Dedifferentiated amniotic fluid mesenchymal stem cell (primary cell): ENCODE data around the gene CYP17A1.
"Not testable (repeated sequence)": the region's sequence is repeated elsewhere in the genome, so short reads cannot be mapped to it uniquely, and the experiment has no call there.

ENCODE experiments used
- DNase-seq: peaks from one replicate; pipeline ENCODE4 v3.0.0-alpha.2; 2016; ENCODE audit errors: extremely low spot score

CYP17A1 gene

DNA sequence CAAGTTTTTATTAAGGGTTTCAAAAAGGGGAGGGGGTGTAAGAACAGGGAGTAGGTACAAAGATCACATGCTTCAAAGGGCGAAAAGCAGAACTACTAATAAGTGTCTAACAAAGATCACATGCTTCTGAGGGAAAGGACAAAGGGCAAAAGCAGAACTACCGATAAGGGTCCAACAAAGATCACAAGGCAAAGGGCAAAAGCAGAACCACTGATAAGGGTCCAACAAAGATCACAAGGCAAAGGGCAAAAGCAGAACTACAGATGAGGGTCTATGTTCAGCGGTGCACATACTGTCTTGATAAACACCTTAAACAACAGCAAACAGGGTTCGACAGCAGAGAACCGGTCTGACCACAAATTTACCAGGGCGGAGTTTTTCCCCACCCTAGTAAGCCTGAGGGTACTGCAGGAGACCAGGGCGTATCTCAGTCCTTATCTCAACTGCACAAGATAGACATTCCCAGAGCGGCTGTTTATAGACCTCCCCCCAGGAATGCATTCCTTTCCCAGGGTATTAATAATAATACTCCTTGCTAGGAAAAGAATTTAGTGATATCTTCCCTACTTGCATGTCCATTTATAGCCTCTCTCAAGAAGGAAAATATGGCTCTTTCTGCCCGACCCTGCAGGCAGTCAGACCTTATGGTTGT, 1.2 kb upstream of the CYP17A1 start:
- not testable (repeated sequence) for DNase-seq

DNA sequence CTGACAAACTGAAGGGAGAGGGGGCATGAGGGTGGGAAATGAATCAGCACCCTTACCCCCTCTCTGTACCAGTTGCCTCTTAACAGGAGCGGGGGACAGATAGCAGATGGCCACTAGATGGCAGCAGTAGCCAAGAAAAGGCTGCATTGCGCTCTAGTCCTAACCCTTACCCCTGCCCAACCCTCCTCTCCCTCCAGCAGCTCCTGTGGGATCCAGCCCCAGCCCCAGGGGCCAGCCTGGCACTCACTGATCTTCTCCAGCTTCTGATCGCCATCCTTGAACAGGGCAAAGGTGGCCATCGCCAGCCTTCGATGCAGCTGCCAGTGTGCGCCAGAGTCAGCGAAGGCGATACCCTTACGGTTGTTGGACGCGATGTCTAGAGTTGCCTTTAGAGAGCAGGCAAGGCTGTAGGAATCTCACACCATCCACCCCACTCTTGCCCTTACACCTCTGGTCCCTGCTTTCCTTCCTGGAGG, 2.2 kb downstream of the CYP17A1 start:
- peak; percentile 62 for DNase-seq

DNA sequence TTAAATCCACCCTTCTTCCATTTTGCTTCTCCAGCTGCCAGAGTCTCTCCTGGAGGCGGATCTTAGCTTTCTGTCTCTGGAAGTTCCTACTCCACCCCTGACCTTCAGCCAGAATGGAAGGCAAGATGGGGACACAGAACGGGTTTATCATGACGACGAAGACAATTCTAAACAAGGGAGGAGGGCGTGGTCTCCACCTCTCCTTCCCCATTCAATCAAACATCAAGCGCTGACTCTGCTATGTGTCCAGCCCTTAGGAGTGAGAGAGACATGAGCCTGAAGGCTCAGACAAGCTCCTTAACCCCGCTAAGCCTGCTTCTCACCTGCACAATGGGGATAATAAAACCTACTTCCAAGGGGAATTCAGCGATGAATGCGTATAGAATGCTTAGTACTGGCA, 3.1 kb downstream of the CYP17A1 start:
- no peak for DNase-seq

DNA sequence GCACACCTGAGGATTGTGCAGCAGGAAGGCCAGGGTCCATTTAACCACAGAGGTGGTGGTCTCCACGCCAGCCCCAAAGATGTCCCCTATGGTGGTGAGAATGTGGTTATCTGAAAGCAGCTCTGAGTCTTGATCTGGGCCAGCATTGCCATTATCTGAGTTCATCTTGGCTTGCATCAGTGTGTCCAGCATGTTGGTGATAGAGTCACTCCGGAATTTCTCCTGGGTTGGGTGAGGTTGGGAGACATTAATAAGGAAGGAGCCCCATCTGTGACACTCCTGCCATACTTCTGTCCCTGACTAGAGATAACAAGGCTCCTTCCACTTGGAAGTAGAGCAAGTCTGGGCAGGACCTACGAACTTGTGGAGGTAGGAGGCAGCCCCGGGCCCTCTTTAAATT, 4.2 kb downstream of the CYP17A1 start:
- DNase-seq, result no peak

DNA sequence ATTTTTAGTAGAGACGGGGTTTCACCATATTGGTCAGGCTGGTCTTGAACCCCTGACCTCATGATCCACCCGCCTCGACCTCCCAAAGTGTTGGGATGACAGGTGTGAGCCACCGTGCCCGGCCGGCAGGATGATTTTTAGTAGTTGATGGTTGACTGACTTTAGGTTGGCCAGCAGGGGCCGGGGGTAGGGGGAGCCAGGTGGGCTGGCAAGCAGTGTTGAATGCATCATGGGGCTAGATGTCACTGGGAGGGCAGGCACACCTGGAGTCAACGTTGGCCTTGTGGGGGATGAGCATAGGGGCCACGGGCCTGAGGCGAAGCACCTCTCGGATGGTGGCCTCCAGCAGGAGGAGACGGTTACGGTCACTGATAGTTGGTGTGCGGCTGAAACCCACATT, 5.0 kb downstream of the CYP17A1 start:
- no peak for DNase-seq

DNA sequence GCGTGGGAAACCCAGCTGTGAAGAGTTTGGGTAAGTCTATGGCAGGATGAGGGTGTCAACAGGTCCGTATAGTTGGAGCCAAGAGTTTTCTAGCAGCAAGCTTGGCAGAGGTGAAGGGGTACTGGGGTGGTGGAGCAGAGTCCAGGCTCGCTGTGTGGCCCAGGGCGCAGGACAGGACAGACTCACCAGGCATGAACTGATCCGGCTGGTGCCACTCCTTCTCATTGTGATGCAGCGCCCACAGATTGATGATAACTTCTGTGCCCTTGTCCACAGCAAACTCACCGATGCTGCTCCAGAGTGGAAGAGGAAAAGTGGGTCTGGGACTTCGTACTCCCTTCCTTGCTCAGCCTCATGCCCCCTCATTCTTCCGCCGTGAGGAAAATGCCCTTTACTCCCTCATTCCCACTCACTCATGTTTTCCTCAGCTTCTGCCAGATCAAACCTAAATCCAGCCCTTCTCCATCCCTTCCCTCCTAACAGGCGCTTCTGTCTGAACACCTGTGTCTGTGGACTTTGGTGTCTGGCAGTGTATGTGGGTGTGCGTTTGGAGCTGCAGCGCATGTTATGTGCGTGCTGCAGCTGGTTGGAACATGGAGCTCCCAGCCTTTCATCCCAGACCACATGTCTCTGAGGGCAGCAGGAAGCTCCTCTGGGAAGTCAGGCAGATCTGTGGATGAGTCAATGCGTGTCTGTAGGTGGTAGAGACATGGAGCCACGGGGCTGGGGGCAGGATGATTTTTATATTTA, 5.7 kb downstream of the CYP17A1 start:
- DNase-seq, result no peak

DNA sequence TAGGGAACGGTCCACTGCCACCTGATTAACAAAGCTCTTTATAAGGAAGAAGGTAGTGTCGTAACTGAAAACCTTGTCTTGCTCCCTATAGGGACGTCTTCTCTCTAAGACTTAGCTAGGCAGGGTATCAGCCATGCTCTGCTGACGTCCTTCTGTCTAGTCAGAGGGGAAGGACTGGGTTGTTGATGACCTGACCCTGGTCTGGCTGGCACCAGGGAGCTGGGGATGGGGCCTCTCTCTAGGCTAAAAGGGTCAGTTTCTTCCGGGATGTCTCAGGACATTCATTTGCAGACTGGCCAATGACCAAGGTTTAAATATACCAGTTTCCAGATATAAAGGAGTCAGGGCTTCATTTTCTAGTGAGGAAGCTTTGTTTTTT, 9.6 kb downstream of the CYP17A1 start:
- no peak for DNase-seq

DNA sequence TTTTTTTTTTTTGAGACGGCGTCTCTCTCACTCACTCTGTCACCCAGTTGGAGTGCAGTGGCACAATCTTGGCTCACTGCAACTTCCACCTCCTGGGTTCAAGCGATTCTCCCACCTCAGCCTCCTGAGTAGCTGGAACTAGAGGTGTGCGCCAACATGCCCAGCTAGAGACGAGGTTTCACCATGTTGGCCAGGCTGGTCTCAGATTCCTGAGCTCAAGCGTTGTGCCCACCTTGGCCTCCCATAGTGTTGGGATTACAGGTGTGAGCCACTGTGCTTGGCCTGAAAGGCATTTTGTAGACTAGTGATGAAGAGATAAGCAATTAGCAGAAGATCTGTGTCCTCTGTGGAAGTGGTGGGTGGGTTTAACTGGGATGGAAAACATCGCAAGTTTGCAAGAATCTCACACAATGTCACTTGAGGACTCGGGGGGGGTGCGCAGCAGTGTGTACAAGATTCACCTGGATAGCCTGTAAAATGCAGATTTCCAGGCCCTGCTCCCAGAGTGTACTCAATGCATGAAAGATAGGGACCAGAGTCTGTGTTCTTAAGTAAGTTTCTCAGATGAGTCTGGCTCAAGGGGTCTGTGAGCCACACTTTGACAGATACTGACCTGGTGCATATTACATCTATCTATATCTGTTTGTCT, 10.9 kb downstream of the CYP17A1 start:
- DNase-seq, result no peak

DNA sequence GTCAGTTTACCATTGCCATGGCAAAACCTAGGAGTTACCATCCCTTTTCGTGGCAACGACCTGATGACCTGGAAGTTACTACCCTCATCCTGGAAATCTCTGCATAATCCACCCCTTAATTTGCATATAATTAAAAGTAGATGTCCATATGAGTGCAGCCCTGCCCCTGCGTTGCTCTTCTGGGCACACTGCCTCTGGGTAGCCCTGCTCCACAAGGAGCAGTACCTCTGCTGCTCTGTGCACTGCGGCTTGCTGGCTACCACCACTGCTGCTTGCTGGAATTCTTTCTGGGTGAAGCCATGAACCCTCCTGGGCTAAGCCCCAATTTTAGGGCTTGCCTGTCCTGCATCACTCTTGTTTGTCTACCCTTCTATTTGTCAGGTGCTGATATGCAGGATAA, 12.5 kb downstream of the CYP17A1 start:
- DNase-seq, result no peak

DNA sequence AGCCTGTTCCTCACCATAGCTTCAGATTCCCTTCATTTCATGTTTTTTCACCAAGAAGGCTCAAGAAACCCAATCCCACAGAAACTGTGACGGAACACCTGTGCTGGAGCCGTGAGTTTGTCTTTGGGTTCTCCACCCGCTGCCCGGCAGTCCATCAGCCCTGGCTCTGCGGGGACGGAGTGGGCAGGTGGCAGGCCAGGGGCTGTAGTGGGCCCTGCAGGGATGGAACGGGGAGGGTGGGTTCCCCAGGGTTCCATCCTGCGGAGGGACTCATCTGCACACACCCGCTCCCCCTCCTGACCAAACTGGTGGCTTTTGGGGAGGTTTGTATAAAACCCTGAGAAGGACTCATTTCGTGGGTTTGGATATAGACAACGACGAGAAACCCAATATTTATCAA, 15.0 kb downstream of the CYP17A1 start:
- DNase-seq, result no peak

DNA sequence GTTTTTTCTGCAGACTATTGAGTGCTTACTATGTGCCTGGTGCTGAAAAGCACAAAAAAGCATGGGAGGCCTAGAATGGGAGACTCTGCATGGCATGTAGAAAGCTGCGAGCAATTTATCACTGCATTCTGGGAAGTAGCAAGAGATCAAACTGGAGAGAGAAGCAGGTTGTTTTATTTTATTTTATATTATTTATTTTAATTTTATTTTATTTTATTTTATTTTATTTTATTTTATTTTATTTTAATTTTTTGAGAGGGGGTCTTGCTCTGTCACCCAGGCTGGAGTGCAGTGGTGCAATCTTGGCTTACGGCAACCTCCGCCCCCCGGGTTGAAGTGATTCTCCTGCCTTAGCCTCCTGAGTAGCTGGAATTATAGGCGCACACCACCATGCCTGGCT, 17.2 kb downstream of the CYP17A1 start:
- DNase-seq, result not testable (repeated sequence)

DNA sequence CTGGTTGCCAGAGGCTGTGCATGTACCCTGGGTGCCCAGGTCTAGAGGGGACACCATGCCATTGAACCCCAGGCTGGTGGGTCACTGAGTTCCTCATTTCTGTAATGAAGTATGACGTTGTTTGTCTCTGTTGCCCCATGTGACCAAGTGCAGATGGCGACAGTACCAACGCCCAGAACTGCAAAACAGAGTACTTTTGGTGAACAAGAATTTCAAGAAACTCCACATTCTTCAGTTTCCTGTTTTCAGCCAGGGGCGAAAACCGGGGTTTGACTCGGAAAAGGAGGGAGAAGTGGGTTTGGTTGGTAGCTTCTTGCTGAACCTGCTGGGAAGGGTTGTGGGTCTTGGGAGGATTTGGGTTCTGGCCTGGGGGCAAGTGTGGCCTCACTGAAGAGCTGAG, 18.2 kb downstream of the CYP17A1 start:
- DNase-seq, result no peak

DNA sequence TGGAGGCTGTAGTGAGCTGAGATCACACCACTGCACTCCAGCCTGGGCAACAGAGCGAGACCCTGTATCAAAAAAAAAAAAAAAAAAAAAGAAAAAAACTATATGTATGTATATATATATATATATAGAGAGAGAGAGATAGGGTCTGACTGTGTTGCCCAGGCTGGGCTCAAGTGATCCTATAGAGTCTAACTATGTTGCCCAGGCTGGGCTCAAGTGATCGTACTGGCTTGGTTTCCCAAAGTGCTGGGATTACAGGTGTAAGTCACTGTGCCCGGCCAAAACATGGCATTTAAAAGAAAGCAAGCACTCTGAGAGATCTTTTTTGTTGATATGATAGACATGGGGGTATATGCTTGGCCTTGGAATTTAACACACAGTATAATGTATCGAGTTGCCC, 20.0 kb downstream of the CYP17A1 start:
- DNase-seq, result no peak

DNA sequence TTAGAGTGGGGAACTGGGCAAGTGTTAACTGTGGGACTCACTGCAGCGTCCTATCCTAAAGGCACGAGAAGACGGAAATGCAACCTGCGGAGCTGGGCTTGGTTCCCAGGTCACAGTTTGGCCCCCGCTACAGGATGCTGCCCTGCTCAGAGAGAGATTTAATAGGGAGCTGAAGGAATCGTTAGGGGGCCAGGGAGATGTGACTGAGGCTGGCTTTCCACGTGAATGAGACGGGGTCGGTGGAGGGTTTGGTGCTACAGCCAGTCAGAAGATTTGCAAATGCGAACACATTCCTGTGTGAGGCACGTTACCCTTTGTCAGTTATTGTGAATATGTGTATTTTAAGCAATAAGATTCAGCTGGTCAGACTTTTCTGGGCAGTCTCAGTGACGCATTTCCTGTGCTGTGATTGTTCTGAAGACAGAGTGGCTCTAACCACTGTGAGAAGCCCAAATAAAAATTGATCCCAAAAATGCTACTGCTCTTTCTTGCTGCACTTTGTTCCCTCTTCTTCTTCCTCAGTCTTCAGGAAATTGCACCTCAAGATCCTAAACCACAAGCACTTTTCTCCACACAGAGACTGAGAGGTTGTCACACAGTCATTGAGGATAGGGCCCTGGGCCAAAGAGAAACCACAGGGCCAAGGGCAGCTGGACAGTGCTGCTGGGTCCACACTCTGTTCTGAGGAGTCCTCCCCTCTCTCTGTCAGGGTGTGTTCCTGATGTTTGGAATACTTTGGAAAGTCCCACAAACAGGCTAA, 21.2 kb downstream of the CYP17A1 start:
- peak; percentile 31 for DNase-seq

DNA sequence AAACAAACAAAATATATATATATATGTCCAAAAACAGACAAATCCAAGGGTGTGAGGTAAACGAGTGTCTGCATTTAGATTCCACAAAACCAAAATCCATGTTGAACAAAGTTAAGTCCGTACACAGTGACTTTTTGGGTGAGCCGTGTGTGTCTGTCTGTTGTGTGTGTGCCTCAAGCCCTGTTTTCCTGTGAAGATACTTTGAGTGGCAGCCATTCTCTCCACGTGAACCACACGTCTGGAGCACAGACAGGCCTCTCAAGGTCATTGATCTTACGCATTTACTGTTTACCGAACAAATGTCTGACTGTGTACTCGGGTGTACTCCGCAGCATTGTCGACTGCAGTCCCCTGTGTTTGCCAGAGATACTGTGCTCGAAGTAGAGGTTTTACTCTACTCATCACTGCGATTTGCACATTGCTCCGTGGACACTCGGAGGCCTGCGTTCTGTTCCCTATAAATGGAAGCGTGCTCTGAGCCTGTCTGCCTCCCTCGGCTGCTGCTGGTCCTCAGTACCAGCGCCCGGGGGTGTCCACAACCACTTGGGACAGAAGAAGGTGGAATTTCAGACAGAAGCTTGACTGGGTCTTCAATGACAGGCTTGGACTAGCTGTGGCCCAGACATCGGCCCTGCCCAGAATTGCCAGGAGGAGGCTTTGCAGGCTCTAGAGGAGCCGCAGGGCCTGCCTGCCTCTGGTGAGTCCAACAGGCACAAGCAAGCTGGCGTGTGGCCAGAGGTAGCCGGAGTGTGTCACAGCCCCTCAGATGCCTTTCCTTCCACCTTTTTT, 22.1 kb downstream of the CYP17A1 start:
- DNase-seq, result no peak

DNA sequence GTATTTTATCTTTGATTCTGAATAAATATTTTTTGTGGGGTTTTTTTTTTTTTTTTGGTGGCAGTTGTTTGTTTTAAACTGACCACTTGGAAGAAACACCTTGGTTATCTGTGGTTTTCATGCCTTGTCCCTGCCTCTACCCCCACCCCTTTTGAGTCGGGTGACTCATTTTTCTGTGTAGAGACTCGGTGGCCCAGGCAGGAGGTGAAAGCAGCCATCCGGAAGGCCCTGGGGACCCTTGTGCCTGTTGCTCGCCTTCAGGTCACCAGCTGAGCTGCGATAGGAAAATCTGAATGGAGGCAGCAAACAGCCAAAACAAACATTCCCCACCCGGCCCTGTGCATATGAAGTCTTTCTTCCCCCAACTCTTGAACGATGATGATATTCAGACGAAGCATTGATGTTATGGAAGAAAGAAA, 22.8 kb downstream of the CYP17A1 start:
- DNase-seq, result no peak

DNA sequence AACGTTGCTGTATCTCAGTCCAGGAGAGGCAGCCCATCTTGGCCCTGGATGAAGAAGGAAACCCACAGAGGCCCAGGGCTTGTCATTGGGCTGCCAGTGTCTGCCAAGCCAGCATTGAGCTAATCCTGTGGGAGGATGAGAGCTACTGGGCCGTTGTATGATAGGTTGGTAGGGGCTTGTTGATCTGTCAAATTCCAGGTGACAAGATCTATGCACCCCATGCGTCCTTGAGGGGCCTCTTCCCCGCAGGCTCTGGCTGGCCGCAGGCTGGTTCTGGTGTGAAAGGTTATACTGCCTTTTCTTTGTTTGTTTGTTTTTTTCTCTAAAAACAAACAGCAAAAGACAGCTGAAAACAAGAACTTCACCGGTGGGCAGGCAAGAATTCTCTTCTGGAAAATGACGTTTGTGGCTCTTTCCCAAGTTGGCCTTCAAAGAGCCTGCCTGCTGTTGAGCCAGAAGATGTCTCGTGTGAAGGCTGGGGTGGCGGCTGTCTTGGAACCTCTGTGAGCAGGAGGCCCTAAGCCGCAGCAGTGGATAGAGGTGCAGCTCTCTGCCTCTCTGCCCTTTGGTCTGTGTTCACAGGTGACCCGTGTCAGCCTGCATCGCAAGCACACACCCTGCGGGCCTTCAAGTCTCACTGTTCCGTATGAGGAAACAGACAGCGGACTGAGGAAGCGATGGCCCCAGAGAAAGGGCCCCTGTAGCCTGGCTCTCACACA, 23.3 kb downstream of the CYP17A1 start:
- no peak for DNase-seq

DNA sequence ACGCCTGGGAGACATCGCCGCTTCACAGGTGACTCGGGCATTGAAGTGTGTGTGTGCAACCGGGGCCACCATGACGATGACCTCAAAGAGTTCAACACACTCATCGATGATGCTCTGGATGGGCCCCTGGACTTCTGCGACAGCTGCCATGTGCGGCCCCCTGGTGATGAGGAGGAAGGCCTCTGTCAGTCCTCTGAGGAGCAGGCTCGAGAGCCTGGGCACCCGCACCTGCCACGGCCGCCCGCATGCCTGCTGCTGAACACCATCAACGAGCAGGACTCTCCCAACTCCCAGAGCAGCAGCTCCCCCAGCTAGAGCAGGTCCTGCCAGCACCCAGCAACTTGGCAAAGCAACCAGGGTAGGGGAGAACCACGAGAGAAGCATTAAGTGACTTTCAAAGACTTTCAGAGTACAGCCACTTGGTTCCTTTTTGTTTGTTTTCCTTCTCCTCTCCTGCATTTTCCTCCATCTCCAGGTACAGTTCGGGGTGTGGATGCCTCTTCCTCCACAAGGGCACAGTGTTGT, 24.1 kb downstream of the CYP17A1 start:
- no peak for DNase-seq

DNA sequence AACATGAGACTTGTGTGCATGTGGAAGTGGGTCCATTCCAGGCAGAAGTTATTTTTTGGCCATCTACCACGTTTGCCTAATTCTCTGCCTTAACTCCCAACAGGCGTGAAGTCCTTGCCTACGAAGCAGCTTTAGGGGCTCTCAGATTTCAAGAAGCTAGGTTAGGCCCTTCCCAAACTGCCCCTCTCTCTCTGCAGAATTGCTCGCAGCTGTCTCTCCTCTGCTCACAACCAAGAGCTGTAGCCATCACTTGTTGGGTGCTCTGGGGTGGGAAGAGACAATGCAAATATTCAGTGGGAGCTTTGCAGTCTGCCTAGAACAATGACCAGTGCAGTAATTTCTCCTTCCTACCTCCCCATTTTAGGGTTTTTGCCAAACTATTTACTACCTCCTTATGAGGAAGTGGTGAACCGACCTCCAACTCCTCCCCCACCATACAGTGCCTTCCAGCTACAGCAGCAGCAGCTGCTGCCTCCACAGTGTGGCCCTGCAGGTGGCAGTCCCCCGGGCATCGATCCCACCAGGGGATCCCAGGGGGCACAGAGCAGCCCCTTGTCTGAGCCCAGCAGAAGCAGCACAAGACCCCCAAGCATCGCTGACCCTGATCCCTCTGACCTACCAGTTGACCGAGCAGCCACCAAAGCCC, 24.9 kb downstream of the CYP17A1 start:
- DNase-seq, result no peak

DNA sequence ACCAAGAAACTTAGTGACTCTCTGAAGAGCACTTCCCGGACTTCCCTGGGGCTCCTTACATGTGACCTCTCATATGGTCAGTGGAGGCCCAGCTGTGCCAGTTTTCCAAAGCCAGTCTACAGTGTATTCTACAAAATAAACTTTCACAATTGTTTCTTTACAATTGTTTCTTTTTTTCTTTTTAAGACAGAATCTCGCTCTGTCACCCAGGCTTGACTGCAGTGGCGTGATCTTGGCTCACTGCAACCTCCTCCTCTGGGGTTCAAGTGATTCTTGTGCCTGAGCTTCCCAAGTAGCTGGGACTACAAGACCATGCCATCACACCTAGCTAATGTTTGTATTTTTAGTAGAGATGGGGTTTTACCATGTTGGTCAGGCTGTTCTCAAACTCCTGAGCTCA, 25.9 kb downstream of the CYP17A1 start:
- no peak for DNase-seq
